Measurements from ENCODE around the gene DDX60.

DDX60 gene

GRCh38 chr4:168167714-168168284 is 150.8 kb downstream of the DDX60 start:
- Mint-ChIP-seq H3K36me3 (ENCODE audit: low read depth) (no peaks in the 10 kb centered on the region), H3K27ac (no peak overlapping the region), H3K4me3 (no peak overlapping the region), H3K4me1 (no peaks in the 10 kb centered on the region), H3K27me3 (ENCODE audit: low read depth, poor library complexity) (no peaks in the 10 kb centered on the region), H3K9me3 (no peaks in the 10 kb centered on the region)
- TF ChIP-seq CTCF (IDR thresholded peaks at IDR 0.05): no peak
- DNase-seq: no peak

All from nephron progenitor cell (in vitro differentiated cells).